NB4 (cell line): ENCODE results near the gene ATP5F1E.

Experiments
- DNase-seq: peaks from one replicate; pipeline ENCODE4 v3.0.0; 2010; ENCODE audit warnings: low read depth
- H3K4me3 ChIP-seq: one replicate; pipeline ENCODE4 v1.5.1; 2011; ENCODE audit warnings: mild to moderate bottlenecking, low read depth, low read length, moderate library complexity
- CTCF ChIP-seq: IDR thresholded peaks from one replicate; pipeline ENCODE4 v1.5.1; 2012; ENCODE audit warnings: low read depth, low read length
- MAX ChIP-seq: IDR thresholded peaks from 2 replicates; pipeline ENCODE4 v1.6.1; 2011; ENCODE audit warnings: low read depth, low read length
- MYC ChIP-seq: IDR thresholded peaks from 2 replicates; pipeline ENCODE4 v1.6.1; 2011; ENCODE audit warnings: low read depth, low read length
- POLR2A ChIP-seq: IDR thresholded peaks from 2 replicates; pipeline ENCODE4 v1.6.1; 2011; ENCODE audit warnings: mild to moderate bottlenecking; ENCODE audit not compliant: insufficient read length; ENCODE audit errors: extremely low read depth

ATP5F1E gene

GRCh38 chr20:58990651-58991445, 41.3 kb downstream of the ATP5F1E start:
- H3K4me3 ChIP-seq, result no peak overlapping the region
- TF ChIP-seq POLR2A, result no peak
- no peak for TF ChIP-seq CTCF
- TF ChIP-seq MYC, result no peak
- no peak for TF ChIP-seq MAX
- no peak for DNase-seq

- no peak for DNase-seq
- TF ChIP-seq MYC, result no peak
- no peak for TF ChIP-seq POLR2A
- no peak overlapping the region for H3K4me3 ChIP-seq
Observed at GRCh38 chr20:58989196-58989595, 42.9 kb downstream of the ATP5F1E start.

GRCh38 chr20:58988565-58988882, 43.6 kb downstream of the ATP5F1E start:
- no peak for TF ChIP-seq POLR2A
- no peak for TF ChIP-seq MAX
- no peak for TF ChIP-seq MYC
- TF ChIP-seq CTCF, result no peak
- H3K4me3 ChIP-seq, result no peak overlapping the region
- no peak for DNase-seq

GRCh38 chr20:58987790-58988564, 44.2 kb downstream of the ATP5F1E start:
- no peak overlapping the region for H3K4me3 ChIP-seq
- no peak for DNase-seq
- no peak for TF ChIP-seq POLR2A
- no peak for TF ChIP-seq MYC
- no peak for TF ChIP-seq CTCF

- no peak overlapping the region for H3K4me3 ChIP-seq
- no peak for TF ChIP-seq CTCF
- TF ChIP-seq MYC, result no peak
- TF ChIP-seq MAX, result no peak
- no peak for TF ChIP-seq POLR2A
- DNase-seq, result no peak
Observed at GRCh38 chr20:58986968-58987517, 45.1 kb downstream of the ATP5F1E start.

GRCh38 chr20:58986286-58986967, 45.7 kb downstream of the ATP5F1E start:
- TF ChIP-seq POLR2A (no peak), MYC (no peak), MAX (no peak), CTCF (no peak)
- no peak for DNase-seq
- no peak overlapping the region for H3K4me3 ChIP-seq
